ENCODE data around the gene ACTR8. TPM values are rescaled to one million over a fixed set of nuclear protein-coding genes. Genes with fewer than 3 reads are reported as not detected.
A peak's percentile ranks its signal among the peaks of the same experiment; 100 is the strongest.

The ACTR8 gene
- total RNA-seq, 1 experiment from 2014 or later, result 47.5 TPM

GRCh38 chr3:53880396-53881345 is 1.3 kb downstream of the ACTR8 start:
- Histone ChIP-seq H4K20me1 (ENCODE audit: low read length) (no peaks in the 10 kb centered on the region), H3K4me2 (ENCODE audit: low read length) (peak overlapping the region; percentile 91), H3K9ac (ENCODE audit: low read length) (peak overlapping the region; percentile 79), H3K36me3 (ENCODE audit: low read depth, low read length) (peaks cover 36% of the 10 kb centered on the region), H3K27me3 (ENCODE audit: low read length) (no peaks in the 10 kb centered on the region), H2AFZ (ENCODE audit: low read length) (peak overlapping the region; percentile 86), H3K4me1 (ENCODE audit: insufficient read depth, low read length) (peaks cover 14% of the 10 kb centered on the region; the same call in 1 of the 2 replicates), H3K27ac (ENCODE audit: low read length) (no peak overlapping the region), H3K9me3 (ENCODE audit: low read length) (no peaks in the 10 kb centered on the region), H3K4me3 (ENCODE audit: low read length) (peak overlapping the region; percentile 82), H3K9me2 (replicated peaks; ENCODE audit: low read length) (no peaks in the 10 kb centered on the region), H3F3A (ENCODE audit: low read length, unreplicated experiment) (no peaks in the 10 kb centered on the region), H3K79me2 (ENCODE audit: low read length) (peaks cover 16% of the 10 kb centered on the region)
- TF ChIP-seq EZH2 (IDR thresholded peaks at IDR 0.05; ENCODE audit: low read length, unreplicated experiment) (no peak), EZH2phosphoT487 (IDR thresholded peaks at IDR 0.05; ENCODE audit: borderline replicate concordance, low read length) (no peak)
- TF ChIP-seq, protein P1, sequence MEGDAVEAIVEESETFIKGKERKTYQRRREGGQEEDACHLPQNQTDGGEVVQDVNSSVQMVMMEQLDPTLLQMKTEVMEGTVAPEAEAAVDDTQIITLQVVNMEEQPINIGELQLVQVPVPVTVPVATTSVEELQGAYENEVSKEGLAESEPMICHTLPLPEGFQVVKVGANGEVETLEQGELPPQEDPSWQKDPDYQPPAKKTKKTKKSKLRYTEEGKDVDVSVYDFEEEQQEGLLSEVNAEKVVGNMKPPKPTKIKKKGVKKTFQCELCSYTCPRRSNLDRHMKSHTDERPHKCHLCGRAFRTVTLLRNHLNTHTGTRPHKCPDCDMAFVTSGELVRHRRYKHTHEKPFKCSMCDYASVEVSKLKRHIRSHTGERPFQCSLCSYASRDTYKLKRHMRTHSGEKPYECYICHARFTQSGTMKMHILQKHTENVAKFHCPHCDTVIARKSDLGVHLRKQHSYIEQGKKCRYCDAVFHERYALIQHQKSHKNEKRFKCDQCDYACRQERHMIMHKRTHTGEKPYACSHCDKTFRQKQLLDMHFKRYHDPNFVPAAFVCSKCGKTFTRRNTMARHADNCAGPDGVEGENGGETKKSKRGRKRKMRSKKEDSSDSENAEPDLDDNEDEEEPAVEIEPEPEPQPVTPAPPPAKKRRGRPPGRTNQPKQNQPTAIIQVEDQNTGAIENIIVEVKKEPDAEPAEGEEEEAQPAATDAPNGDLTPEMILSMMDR (conservative IDR thresholded peaks at IDR 0.05; ENCODE audit: low read depth, low read length), result no peak
- ATAC-seq (peak; percentile 12), DNase-seq (no peak)
- ChIA-PET POLR2A (ENCODE audit: unreplicated experiment) (no interaction called here), CTCF (no interaction called here)
- intact Hi-C loops (cut with micrococcal nuclease), result no loop called here
- BruUV-seq (replicated peaks), result no TSS peak

- Histone ChIP-seq H3K79me2 (ENCODE audit: low read length) (no peaks in the 10 kb centered on the region), H3F3A (ENCODE audit: low read length, unreplicated experiment) (no peaks in the 10 kb centered on the region), H3K9me2 (replicated peaks; ENCODE audit: low read length) (no peaks in the 10 kb centered on the region), H4K20me1 (ENCODE audit: low read length) (no peaks in the 10 kb centered on the region), H3K9me3 (ENCODE audit: low read length) (no peaks in the 10 kb centered on the region), H2AFZ (ENCODE audit: low read length) (no peak overlapping the region), H3K4me2 (ENCODE audit: low read length) (no peak overlapping the region), H3K27me3 (ENCODE audit: low read length) (no peaks in the 10 kb centered on the region), H3K9ac (ENCODE audit: low read length) (no peak overlapping the region), H3K27ac (ENCODE audit: low read length) (no peak overlapping the region), H3K4me3 (ENCODE audit: low read length) (no peak overlapping the region), H3K4me1 (ENCODE audit: insufficient read depth, low read length) (no peaks in the 10 kb centered on the region), H3K36me3 (ENCODE audit: low read depth, low read length) (peaks cover 29% of the 10 kb centered on the region)
- no TSS peak for BruUV-seq (replicated peaks)
- POLR2A ChIA-PET (ENCODE audit: unreplicated experiment), result no interaction called here
- no peak for ATAC-seq
- CTCF ChIA-PET, result no interaction called here
- DNase-seq, result no peak
- intact Hi-C loops (cut with micrococcal nuclease), result no loop called here
- no peak for TF ChIP-seq EZH2 (IDR thresholded peaks at IDR 0.05; ENCODE audit: low read length, unreplicated experiment)
- TF ChIP-seq, protein P1 (conservative IDR thresholded peaks at IDR 0.05; ENCODE audit: low read depth, low read length), result no peak
- no peak for TF ChIP-seq EZH2phosphoT487 (IDR thresholded peaks at IDR 0.05; ENCODE audit: borderline replicate concordance, low read length)
These were observed 16.0 kb downstream of the ACTR8 start for GRCh38 chr3:53865732-53866499.

All from PC-3 (cell line).